ENCODE data around the gene VEGFB.

Gene VEGFB

DNA sequence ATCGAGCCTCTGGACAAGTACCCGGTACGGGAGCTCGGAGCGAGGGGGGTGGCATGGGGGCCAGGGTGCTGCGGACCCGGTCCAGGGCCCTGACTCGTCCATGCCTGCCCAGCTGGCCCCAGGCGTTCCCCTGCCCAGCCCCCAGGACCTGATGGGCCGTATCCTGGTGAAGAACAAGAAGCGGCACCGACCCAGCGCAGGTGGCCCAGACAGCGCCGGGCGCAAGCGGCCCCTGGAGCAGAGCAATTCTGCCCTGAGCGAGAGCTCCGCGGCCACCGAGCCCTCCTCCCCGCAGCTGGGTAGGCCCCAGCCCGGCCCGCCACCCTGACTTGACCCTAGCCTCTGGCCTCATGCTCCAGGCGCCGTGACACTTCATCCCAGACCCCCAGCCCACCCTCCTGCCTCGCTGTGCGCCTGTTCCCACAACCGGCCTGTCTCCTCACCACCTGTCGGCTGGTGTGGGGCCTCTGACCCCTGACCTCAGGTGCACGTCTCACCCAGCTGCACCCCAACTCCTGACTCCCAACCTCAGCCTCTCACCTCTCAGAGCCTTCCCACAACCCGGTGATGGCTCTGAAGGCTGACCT, 24.7 kb downstream of the VEGFB start:
- TF ChIP-seq, protein P1, sequence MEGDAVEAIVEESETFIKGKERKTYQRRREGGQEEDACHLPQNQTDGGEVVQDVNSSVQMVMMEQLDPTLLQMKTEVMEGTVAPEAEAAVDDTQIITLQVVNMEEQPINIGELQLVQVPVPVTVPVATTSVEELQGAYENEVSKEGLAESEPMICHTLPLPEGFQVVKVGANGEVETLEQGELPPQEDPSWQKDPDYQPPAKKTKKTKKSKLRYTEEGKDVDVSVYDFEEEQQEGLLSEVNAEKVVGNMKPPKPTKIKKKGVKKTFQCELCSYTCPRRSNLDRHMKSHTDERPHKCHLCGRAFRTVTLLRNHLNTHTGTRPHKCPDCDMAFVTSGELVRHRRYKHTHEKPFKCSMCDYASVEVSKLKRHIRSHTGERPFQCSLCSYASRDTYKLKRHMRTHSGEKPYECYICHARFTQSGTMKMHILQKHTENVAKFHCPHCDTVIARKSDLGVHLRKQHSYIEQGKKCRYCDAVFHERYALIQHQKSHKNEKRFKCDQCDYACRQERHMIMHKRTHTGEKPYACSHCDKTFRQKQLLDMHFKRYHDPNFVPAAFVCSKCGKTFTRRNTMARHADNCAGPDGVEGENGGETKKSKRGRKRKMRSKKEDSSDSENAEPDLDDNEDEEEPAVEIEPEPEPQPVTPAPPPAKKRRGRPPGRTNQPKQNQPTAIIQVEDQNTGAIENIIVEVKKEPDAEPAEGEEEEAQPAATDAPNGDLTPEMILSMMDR (IDR thresholded peaks at IDR 0.05), result no peak

DNA sequence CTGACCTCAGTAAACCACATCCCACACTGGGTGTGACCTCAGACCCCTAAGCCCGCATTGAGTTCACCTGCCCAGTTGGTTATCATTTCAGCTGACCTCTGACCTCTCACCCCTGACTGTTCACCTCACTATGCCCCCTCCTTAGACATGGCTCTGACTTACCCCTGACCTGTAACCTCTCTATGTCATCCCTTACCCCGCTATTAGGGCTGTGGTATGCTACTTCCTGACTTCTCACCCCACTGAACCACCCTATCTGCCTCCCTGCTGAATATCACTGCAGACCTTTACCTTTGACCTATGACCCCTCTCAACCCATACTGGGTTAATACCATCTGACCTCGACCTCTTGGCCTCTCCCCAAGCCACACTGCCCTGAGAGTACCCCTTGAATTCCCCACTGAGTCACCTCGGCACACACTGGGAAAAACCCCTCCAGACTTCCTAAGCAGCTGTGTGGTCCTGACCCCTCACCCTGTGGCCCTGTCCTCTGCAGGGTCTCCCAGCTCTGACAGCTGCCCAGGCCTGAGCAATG, 25.2 kb downstream of the VEGFB start:
- TF ChIP-seq, protein P1 (IDR thresholded peaks at IDR 0.05), result no peak

DNA sequence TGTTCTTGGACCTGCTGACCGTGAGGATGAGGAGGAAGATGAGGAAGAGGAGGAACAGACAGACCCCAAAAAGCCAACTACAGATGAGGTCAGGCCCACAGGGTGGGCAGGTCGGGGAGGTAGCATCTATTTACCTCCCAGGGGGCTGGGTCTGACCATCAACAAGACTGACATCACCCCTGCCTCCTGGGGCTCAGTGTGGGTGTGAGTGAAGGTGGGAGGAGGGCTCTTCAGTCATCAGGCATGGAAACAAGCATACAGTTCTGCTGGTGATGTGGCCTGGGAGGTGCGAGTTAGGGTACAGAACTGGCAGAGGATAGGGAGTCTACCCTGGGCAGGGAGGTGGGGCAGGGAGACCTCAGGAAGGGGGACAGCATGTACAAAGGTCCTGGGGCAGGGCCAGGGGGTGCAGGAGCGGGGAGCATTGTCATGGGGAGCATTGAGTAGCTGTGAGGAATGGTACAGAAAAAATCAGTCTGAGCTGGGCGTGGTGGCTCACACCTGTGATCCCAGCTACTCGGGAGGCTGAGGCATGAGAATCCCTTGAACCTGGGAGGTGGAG, 25.8 kb downstream of the VEGFB start:
- TF ChIP-seq, protein P1 (IDR thresholded peaks at IDR 0.05), result no peak

DNA sequence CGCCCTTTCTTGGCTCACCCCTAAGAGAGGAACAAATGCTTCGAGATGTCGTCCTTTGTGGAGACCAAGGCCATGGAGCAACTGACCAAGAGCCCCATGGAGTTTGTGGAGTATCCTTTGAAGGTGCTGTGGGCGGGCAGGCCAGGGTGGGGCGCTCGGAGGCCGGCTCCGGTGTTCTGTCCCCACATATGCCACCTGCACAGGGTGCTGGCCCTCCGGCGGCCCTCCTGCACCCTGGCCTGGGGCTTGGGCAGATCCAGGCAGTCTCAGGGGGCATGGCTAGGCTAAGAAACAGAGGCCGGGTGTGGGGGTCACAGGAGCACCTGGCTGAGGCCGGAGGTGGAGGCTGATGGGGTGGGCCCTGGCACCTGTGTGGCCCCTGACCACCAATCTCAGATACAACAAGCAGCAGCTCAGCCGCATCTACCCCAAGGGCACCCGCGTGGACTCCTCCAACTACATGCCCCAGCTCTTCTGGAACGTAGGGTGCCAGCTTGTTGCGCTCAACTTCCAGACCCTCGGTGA, 27.2 kb downstream of the VEGFB start:
- TF ChIP-seq, protein P1 (IDR thresholded peaks at IDR 0.05), result no peak

DNA sequence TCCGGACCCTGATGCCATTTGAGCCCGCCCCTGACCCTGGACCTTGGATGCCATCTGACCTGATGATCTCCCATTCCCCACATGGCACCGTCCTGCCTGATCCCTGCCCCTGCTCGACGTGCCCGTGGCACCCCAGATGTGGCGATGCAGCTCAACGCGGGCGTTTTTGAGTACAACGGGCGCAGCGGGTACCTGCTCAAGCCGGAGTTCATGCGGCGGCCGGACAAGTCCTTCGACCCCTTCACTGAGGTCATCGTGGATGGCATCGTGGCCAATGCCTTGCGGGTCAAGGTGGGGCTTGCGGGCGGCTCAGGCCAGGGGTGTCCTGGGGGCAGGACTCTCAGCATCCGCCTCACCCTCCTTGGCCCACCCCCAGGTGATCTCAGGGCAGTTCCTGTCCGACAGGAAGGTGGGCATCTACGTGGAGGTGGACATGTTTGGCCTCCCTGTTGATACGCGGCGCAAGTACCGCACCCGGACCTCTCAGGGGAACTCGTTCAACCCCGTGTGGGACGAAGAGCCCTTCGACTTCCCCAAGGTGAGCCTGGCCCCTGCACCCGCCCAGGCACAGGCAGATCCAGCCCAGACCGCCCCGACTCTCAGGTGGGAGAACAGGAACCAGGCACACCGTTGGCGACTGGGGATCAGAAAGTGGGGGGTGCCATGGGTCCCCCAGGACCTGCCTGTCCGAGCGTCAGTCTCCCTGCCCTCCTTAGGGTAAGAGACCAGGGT, 28.1 kb downstream of the VEGFB start:
- TF ChIP-seq, protein P1 (IDR thresholded peaks at IDR 0.05), result no peak

DNA sequence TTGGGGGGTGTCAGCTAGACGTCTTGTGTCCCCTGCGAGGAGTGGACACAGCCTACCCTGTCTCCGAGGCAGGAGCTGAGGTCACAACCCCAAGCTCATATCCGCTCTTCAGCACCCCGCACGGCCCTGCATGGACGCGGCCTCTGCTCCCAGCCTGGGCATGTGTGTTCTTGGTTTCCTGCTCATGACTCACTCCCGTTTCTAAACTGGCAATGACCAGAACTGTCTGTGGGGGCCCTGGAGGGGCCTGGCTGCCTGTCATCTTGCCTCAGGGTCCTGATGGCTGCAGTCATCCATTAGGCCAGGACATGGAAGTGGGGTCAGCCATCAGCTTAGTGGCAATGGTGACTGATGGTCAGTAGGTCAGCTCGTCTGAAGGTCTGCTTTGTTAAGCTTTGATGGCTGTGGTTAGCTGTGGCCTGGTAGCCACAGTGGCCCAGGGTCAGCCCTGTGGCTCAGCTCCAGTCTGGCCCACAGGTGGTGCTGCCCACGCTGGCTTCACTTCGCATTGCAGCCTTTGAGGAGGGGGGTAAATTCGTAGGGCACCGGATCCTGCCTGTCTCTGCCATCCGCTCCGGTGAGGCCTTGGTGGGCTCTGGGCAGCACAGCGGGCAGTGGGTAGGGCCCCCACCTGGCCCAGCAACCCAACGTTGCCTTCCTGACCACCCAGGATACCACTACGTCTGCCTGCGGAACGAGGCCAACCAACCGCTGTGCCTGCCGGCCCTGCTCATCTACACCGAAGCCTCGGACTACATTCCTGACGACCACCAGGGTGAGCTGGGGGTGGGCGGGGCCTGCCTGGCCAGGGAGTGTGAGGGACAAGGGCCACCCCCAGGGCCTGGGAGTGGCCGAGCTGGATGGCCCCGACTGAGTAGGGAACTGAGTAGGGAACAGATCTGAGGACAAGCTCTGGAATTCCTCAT, 28.9 kb downstream of the VEGFB start:
- TF ChIP-seq, protein P1 (IDR thresholded peaks at IDR 0.05), result no peak

DNA sequence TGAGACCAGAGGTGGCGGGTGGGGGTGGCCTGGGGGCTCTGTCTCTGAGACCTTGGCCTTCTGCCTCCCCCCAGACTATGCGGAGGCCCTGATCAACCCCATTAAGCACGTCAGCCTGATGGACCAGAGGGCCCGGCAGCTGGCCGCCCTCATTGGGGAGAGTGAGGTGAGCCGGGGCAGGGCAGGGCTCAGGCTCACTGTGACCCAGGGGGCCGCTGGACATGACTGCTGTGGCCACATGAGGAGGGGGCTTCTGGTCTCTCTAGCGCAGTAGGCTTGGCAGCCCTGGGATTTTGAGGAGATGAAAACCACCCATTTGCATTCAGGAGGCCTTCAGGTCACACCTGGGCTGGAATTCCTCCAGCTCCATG, 29.5 kb downstream of the VEGFB start:
- TF ChIP-seq, protein P1 (IDR thresholded peaks at IDR 0.05), result no peak
